ENCODE results near the gene P2RX7. TPM values are rescaled to one million over a fixed set of nuclear protein-coding genes. Genes with fewer than 3 reads are reported as not detected.

The P2RX7 gene
- polyA plus RNA-seq, 1 of the 3 experiments (the other 2 are of a cell fraction), result 0.43 TPM

DNA sequence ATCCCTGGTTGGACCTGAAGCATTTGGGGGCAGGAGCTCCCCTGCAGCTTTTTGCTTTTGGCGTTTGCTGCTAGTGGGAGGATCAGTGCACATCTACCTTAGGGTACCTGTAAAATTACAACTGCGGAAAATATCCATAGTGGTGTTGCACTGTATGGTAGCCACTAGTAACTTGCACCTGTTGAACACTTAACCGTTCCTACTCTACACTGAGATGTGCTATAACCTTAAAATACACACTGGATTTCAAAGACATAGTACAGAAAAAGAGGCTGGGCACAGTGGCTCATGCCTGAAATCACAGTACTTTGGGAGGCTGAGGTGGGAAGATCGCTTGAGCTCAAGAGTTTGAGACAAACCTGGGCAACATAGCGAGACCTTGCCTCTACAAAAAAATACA, 80.2 kb downstream of the P2RX7 start:
- CTCF ChIA-PET, result interaction anchor here (0.6 to 1.1 kb wide), 2 partner anchors 18 to 1834 kb away, joined by 3 to 4 read pairs; no protein-coding TSS in a partner anchor
- Histone ChIP-seq H2AFZ (ENCODE audit: low read depth) (no peak overlapping the region), H3K27ac (ENCODE audit: low read depth in 2 of 2, low read length in 1 of 2) (no peak overlapping the region), H3K36me3 (replicated peaks in 1 of 2; ENCODE audit: control insufficient read depth in 1 of 2, insufficient read depth in 2 of 2, low read length in 1 of 2) (peaks cover 0 to 10% of the 10 kb centered on the region in 2 experiments), H4K20me1 (ENCODE audit: insufficient read depth) (no peaks in the 10 kb centered on the region), H3K4me3 (ENCODE audit: low read depth in 2 of 2, low read length in 1 of 2) (no peak overlapping the region), H3K9ac (no peak overlapping the region), H3K4me1 (ENCODE audit: control insufficient read depth in 1 of 2, insufficient read depth in 2 of 2, low read depth in 1 of 2, low read length in 1 of 2) (peaks cover 7 to 9% of the 10 kb centered on the region in 2 experiments; a peak in 3 of 4 replicates), H3K4me2 (no peak overlapping the region), H3K9me3 (no peaks in the 10 kb centered on the region), H3K27me3 (ENCODE audit: insufficient read depth) (no peaks in the 10 kb centered on the region), H3K9me2 (no peaks in the 10 kb centered on the region), H3F3A (replicated peaks; ENCODE audit: insufficient read depth) (peaks cover 4% of the 10 kb centered on the region), H3K79me2 (ENCODE audit: insufficient read depth) (no peaks in the 10 kb centered on the region)
- no peak for DNase-seq
- WGBS (ENCODE audit: low lambda C conversion rate), result 92% methylated on average over 5 of the region's 5 CpGs
- no peak for TF ChIP-seq TEAD4 (IDR thresholded peaks at IDR 0.05; ENCODE audit: borderline replicate concordance, insufficient read depth)
- no peak for TF ChIP-seq RXRA (IDR thresholded peaks at IDR 0.05; ENCODE audit: borderline replicate concordance, low read depth)
- TF ChIP-seq SMC3 (IDR thresholded peaks at IDR 0.05; ENCODE audit: low read depth, low read length), result no peak
- no peak for TF ChIP-seq MEF2A (IDR thresholded peaks at IDR 0.05; ENCODE audit: borderline replicate concordance, low read depth)
- TF ChIP-seq FOXM1 (IDR thresholded peaks at IDR 0.05; ENCODE audit: low read depth), result no peak
- POLR2A ChIA-PET, result no interaction called here

DNA sequence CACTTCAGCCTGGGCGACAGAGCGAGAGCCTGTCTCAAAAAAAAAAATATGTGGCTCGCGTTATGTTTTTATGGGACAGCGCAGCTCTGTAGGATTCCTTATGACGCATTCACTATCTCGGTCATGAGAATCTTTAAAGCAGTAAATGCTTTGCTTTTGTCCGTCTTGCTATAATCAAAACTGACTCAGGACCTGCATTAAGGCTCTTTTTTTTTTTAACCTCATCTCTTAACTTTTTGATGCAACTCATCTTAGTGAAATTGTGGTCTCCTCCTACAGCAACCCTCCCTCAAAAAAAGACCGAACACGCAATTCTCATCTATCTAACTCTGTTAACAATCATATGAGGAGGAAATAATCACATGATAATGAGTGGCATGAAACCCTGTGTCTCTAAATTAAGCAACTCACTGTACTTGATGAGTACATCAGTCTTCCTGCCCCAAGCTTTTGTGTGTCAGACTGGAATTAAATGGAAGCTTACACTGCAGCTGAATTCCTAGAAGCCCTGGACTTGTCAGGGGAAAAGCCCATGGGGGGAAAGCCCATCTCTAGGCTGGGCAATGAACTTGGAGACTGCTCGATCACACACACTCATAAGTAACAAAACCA, 81.6 kb downstream of the P2RX7 start:
- CTCF ChIA-PET, result interaction anchor here (1.1 kb wide), 1 partner anchor 104 kb away, joined by 3 read pairs; no protein-coding TSS in a partner anchor
- TF ChIP-seq JUND (IDR thresholded peaks at IDR 0.05), result no peak
- no peak for TF ChIP-seq NRF1 (IDR thresholded peaks at IDR 0.05; ENCODE audit: low read depth, low read length)
- TF ChIP-seq GABPA (IDR thresholded peaks at IDR 0.05; ENCODE audit: low read depth), result no peak
- TF ChIP-seq, protein P1, sequence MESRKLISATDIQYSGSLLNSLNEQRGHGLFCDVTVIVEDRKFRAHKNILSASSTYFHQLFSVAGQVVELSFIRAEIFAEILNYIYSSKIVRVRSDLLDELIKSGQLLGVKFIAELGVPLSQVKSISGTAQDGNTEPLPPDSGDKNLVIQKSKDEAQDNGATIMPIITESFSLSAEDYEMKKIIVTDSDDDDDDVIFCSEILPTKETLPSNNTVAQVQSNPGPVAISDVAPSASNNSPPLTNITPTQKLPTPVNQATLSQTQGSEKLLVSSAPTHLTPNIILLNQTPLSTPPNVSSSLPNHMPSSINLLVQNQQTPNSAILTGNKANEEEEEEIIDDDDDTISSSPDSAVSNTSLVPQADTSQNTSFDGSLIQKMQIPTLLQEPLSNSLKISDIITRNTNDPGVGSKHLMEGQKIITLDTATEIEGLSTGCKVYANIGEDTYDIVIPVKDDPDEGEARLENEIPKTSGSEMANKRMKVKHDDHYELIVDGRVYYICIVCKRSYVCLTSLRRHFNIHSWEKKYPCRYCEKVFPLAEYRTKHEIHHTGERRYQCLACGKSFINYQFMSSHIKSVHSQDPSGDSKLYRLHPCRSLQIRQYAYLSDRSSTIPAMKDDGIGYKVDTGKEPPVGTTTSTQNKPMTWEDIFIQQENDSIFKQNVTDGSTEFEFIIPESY (IDR thresholded peaks at IDR 0.05; ENCODE audit: borderline replicate concordance, low read depth), result no peak
- TF ChIP-seq, protein P2, sequence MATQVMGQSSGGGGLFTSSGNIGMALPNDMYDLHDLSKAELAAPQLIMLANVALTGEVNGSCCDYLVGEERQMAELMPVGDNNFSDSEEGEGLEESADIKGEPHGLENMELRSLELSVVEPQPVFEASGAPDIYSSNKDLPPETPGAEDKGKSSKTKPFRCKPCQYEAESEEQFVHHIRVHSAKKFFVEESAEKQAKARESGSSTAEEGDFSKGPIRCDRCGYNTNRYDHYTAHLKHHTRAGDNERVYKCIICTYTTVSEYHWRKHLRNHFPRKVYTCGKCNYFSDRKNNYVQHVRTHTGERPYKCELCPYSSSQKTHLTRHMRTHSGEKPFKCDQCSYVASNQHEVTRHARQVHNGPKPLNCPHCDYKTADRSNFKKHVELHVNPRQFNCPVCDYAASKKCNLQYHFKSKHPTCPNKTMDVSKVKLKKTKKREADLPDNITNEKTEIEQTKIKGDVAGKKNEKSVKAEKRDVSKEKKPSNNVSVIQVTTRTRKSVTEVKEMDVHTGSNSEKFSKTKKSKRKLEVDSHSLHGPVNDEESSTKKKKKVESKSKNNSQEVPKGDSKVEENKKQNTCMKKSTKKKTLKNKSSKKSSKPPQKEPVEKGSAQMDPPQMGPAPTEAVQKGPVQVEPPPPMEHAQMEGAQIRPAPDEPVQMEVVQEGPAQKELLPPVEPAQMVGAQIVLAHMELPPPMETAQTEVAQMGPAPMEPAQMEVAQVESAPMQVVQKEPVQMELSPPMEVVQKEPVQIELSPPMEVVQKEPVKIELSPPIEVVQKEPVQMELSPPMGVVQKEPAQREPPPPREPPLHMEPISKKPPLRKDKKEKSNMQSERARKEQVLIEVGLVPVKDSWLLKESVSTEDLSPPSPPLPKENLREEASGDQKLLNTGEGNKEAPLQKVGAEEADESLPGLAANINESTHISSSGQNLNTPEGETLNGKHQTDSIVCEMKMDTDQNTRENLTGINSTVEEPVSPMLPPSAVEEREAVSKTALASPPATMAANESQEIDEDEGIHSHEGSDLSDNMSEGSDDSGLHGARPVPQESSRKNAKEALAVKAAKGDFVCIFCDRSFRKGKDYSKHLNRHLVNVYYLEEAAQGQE (IDR thresholded peaks at IDR 0.05; ENCODE audit: low read depth, low read length), result no peak
- TF ChIP-seq GATA2 (CRISPR knock-in tag; IDR thresholded peaks at IDR 0.05), result no peak
- TF ChIP-seq YY1 (IDR thresholded peaks at IDR 0.05; ENCODE audit: low read depth), result no peak
- TF ChIP-seq TAF1 (IDR thresholded peaks at IDR 0.05; ENCODE audit: borderline replicate concordance, low read depth, low read length), result no peak
- no peak for TF ChIP-seq RXRA (IDR thresholded peaks at IDR 0.05; ENCODE audit: borderline replicate concordance, low read depth)
- no peak for TF ChIP-seq RFX5 (IDR thresholded peaks at IDR 0.05; ENCODE audit: low read length)
- no peak for TF ChIP-seq EZH2phosphoT487 (IDR thresholded peaks at IDR 0.05; ENCODE audit: borderline replicate concordance, low read depth)
- TF ChIP-seq RAD21 (IDR thresholded peaks at IDR 0.05; ENCODE audit: low read length), result no peak
- TF ChIP-seq FOXM1 (IDR thresholded peaks at IDR 0.05; ENCODE audit: low read depth), result no peak
- no peak for TF ChIP-seq TCF12 (IDR thresholded peaks at IDR 0.05)
- TF ChIP-seq EP300 (IDR thresholded peaks at IDR 0.05; ENCODE audit: borderline replicate concordance in 1 of 2, low read depth in 1 of 2, low read length in 1 of 2), result no peak
- TF ChIP-seq FOSL2 (IDR thresholded peaks at IDR 0.05; ENCODE audit: borderline replicate concordance, low read depth), result no peak
- TF ChIP-seq CHD2 (IDR thresholded peaks at IDR 0.05; ENCODE audit: low read length, partially characterized antibody), result no peak
- no peak for TF ChIP-seq SIN3A (IDR thresholded peaks at IDR 0.05; ENCODE audit: borderline replicate concordance, low read depth, low read length)

More for the DNA sequence above, 81.6 kb downstream of the P2RX7 start:
- peaks cover 0 to 10% of the 10 kb centered on the region in 2 experiments for H3K36me3 ChIP-seq (replicated peaks in 1 of 2; ENCODE audit: control insufficient read depth in 1 of 2, insufficient read depth in 2 of 2, low read length in 1 of 2)
- WGBS (ENCODE audit: low lambda C conversion rate), result 85% methylated on average over 11 of the region's 11 CpGs
- no peak overlapping the region for H3K9ac ChIP-seq
- POLR2A ChIA-PET, result no interaction called here
- H3K9me3 ChIP-seq, result no peaks in the 10 kb centered on the region
- H4K20me1 ChIP-seq (ENCODE audit: insufficient read depth), result no peaks in the 10 kb centered on the region
- no peak for DNase-seq
- H3K27ac ChIP-seq (ENCODE audit: low read depth in 2 of 2, low read length in 1 of 2), result peak overlapping the region in 1 of 2 experiments; percentile 63; a peak in 1 of 4 replicates
- H3F3A ChIP-seq (replicated peaks; ENCODE audit: insufficient read depth), result peaks cover 4% of the 10 kb centered on the region
- H3K4me2 ChIP-seq, result peak overlapping the region; percentile 59; the same call in 1 of the 2 replicates
- H2AFZ ChIP-seq (ENCODE audit: low read depth), result no peak overlapping the region
- H3K79me2 ChIP-seq (ENCODE audit: insufficient read depth), result no peaks in the 10 kb centered on the region
- peaks cover 7 to 10% of the 10 kb centered on the region in 2 experiments; a peak in 3 of 4 replicates for H3K4me1 ChIP-seq (ENCODE audit: control insufficient read depth in 1 of 2, insufficient read depth in 2 of 2, low read depth in 1 of 2, low read length in 1 of 2)
- no peak overlapping the region for H3K4me3 ChIP-seq (ENCODE audit: low read depth in 2 of 2, low read length in 1 of 2)
- no peaks in the 10 kb centered on the region for H3K27me3 ChIP-seq (ENCODE audit: insufficient read depth)
- no peaks in the 10 kb centered on the region for H3K9me2 ChIP-seq
